Measurements from ENCODE around the gene ANKRD23.

DNA sequence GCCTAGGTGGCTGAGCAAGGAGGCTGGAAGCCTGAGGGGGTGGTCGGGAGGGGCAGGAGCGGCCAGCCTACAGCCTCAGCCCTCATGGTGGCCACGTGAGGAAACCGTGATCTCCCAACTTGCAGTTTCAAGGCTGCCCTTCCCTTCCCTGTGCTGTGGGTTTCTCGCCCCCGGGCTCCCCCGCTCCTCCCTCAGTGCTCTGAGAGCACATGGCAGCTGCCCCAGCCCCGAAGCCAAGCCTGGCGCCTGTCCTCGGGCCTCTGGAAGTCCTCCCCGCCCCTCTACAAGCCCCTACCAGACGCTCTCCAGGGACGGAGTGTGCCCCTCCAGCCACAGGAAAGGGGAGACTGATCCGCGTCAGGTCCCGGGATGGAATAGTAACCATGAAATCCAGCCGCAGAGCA lies 586 bp upstream of the ANKRD23 start:
- TF ChIP-seq, protein P1, sequence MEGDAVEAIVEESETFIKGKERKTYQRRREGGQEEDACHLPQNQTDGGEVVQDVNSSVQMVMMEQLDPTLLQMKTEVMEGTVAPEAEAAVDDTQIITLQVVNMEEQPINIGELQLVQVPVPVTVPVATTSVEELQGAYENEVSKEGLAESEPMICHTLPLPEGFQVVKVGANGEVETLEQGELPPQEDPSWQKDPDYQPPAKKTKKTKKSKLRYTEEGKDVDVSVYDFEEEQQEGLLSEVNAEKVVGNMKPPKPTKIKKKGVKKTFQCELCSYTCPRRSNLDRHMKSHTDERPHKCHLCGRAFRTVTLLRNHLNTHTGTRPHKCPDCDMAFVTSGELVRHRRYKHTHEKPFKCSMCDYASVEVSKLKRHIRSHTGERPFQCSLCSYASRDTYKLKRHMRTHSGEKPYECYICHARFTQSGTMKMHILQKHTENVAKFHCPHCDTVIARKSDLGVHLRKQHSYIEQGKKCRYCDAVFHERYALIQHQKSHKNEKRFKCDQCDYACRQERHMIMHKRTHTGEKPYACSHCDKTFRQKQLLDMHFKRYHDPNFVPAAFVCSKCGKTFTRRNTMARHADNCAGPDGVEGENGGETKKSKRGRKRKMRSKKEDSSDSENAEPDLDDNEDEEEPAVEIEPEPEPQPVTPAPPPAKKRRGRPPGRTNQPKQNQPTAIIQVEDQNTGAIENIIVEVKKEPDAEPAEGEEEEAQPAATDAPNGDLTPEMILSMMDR (IDR thresholded peaks at IDR 0.05; ENCODE audit: low read length) = no peak
- TF ChIP-seq EZH2 (IDR thresholded peaks at IDR 0.05; ENCODE audit: borderline replicate concordance, low read length) = no peak

Measured in OCI-LY1 (cell line).